DOHH2 (cell line): Measurements from ENCODE around the gene PCED1B.

Experiments
- CTCF ChIP-seq: fragments of 200-600 bp; sonication (generic); IDR thresholded peaks from one replicate; pipeline ENCODE4 v1.5.1; 2014; ENCODE audit warnings: antibody characterized with exemption, mild to moderate bottlenecking, low read depth, low read length; ENCODE audit not compliant: poor library complexity, severe bottlenecking
- EZH2phosphoT487 ChIP-seq: fragments of 200-600 bp; sonication (generic); IDR thresholded peaks from 2 replicates; pipeline ENCODE4 v1.6.1; 2017; ENCODE audit warnings: borderline replicate concordance, mild to moderate bottlenecking, antibody characterized with exemption, low read length, moderate library complexity, mixed read lengths

DNA sequence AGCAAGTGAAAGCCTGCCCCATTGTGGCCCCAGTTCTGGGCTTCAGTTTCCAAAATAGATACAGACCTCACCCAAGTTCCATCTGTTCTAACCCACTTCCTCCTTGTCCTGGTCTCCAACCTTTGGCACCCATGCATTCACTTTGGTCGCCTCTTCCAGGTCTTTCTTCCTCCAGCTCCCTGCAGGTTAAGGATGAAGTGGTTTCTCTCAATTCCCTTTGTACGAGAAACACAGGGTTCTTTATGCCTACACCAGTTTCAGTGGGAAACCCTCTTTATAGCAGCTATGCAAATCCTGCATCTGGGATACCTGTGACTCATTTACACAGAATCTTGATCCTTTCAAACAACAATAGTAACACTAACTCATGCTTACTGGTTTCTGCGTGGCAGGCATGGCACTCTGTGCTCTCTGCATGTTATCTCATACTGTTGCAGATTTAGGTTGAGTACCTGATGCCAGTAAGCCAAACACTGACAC, 110.9 kb downstream of the PCED1B start:
- TF ChIP-seq CTCF (no peak), EZH2phosphoT487 (no peak)
